ENCODE results near the gene ATP9B.
"Not testable (repeated sequence)": the region's sequence is repeated elsewhere in the genome, so short reads cannot be mapped to it uniquely, and the experiment has no call there.

Gene ATP9B

GRCh38 chr18:79260510-79260909 lies 191.3 kb downstream of the ATP9B start:
- FAIRE-seq (no peak), DNase-seq (ENCODE audit: insufficient read length, low spot score) (no peak)
- no peak for TF ChIP-seq CTCF (IDR thresholded peaks at IDR 0.05; ENCODE audit: insufficient read depth, missing control alignments)

- not testable (repeated sequence) for FAIRE-seq; DNase-seq (ENCODE audit: insufficient read length, low spot score)
Observed at GRCh38 chr18:79265068-79265467, 195.9 kb downstream of the ATP9B start.

GRCh38 chr18:79271812-79272211 lies 202.6 kb downstream of the ATP9B start:
- not testable (repeated sequence) for FAIRE-seq

GRCh38 chr18:79272916-79273315 lies 203.7 kb downstream of the ATP9B start:
- no peak for TF ChIP-seq CTCF (IDR thresholded peaks at IDR 0.05; ENCODE audit: insufficient read depth, missing control alignments)
- DNase-seq (ENCODE audit: insufficient read length, low spot score) (no peak), FAIRE-seq (no peak)

More at GRCh38 chr18:79271812-79272211, 202.6 kb downstream of the ATP9B start:
- DNase-seq (ENCODE audit: insufficient read length, low spot score) = not testable (repeated sequence)

GRCh38 chr18:79274823-79275222 lies 205.6 kb downstream of the ATP9B start:
- FAIRE-seq (no peak), DNase-seq (ENCODE audit: insufficient read length, low spot score) (no peak)
- TF ChIP-seq CTCF (IDR thresholded peaks at IDR 0.05; ENCODE audit: insufficient read depth, missing control alignments) = no peak

GRCh38 chr18:79275461-79275860 lies 206.3 kb downstream of the ATP9B start:
- FAIRE-seq = no peak
- TF ChIP-seq CTCF (IDR thresholded peaks at IDR 0.05; ENCODE audit: insufficient read depth, missing control alignments) = no peak
- DNase-seq (ENCODE audit: insufficient read length, low spot score) = no peak

- DNase-seq (ENCODE audit: insufficient read length, low spot score) (no peak), FAIRE-seq (no peak)
- TF ChIP-seq CTCF (IDR thresholded peaks at IDR 0.05; ENCODE audit: insufficient read depth, missing control alignments) = no peak
Observed at GRCh38 chr18:79275992-79276391, 206.8 kb downstream of the ATP9B start.

- no peak for TF ChIP-seq CTCF (IDR thresholded peaks at IDR 0.05; ENCODE audit: insufficient read depth, missing control alignments)
- DNase-seq (ENCODE audit: insufficient read length, low spot score) (no peak), FAIRE-seq (no peak)
Observed at GRCh38 chr18:79278896-79279295, 209.7 kb downstream of the ATP9B start.

Data from D721Med (cell line).